HepG2 (cell line): ENCODE results near the gene PSMD1. TPM values are rescaled to one million over a fixed set of nuclear protein-coding genes. Genes with fewer than 3 reads are reported as not detected.

Experiments used
- ASH2L ChIP-seq: fragments of 300-600, 200-600 bp; sonication (generic); IDR thresholded peaks from 2 replicates; pipeline ENCODE4 v1.7.0; 2017; ENCODE audit warnings: low read depth, mild to moderate bottlenecking, moderate library complexity, mixed read lengths, low read length; ENCODE audit not compliant: insufficient read length
- CENPBD1 ChIP-seq: sonication (generic); formaldehyde crosslinking; IDR thresholded peaks from 2 replicates; pipeline ENCODE4 v1.8.0; 2022; ENCODE audit warnings: missing genetic modification reagents, low read depth, mild to moderate bottlenecking, borderline replicate concordance
- CHD2 ChIP-seq: IDR thresholded peaks from 2 replicates; pipeline ENCODE4 v1.6.1; 2011; ENCODE audit warnings: low read depth, low read length, improper control_type of control experiment
- DPF2 ChIP-seq: sonication (generic); formaldehyde crosslinking; IDR thresholded peaks from 2 replicates; pipeline ENCODE4 v1.4.0; 2020; ENCODE audit warnings: mild to moderate bottlenecking, low read depth, missing genetic modification reagents, borderline replicate concordance
- EEA1 ChIP-seq: sonication (generic); formaldehyde crosslinking; IDR thresholded peaks from 2 replicates; pipeline ENCODE4 v1.5.1; 2020; ENCODE audit warnings: mild to moderate bottlenecking, missing genetic modification reagents, borderline replicate concordance
- GFI1 ChIP-seq: sonication (generic); formaldehyde crosslinking; IDR thresholded peaks from 2 replicates; pipeline ENCODE4 v1.5.0; 2020; ENCODE audit warnings: missing genetic modification reagents, mild to moderate bottlenecking, borderline replicate concordance
- PCBP2 ChIP-seq: fragments of 200-400 bp; formaldehyde crosslinking; optimal IDR thresholded peaks from 2 replicates; pipeline ENCODE3; 2018; ENCODE audit warnings: low read length, low read depth; ENCODE audit not compliant: poor library complexity, severe bottlenecking
- TFE3 ChIP-seq: IDR thresholded peaks from 2 replicates; pipeline ENCODE4 v1.6.1; 2016
- ZBTB34 ChIP-seq: sonication (generic); formaldehyde crosslinking; IDR thresholded peaks from 2 replicates; pipeline ENCODE4 v1.8.0; 2022; ENCODE audit warnings: mild to moderate bottlenecking, missing genetic modification reagents
- ZBTB40 ChIP-seq, 2 experiments: fragments of 450-650 bp in 1 of 2; sonication (generic) in 1 of 2; formaldehyde crosslinking in 1 of 2; IDR thresholded peaks; 2 replicates each; pipeline versions ENCODE4 v1.6.1 to v1.8.0; 2016 to 2022; ENCODE audit warnings: antibody characterized with exemption in 1 of 2, mild to moderate bottlenecking in 1 of 2, missing genetic modification reagents in 1 of 2
- ZNF639 ChIP-seq: conservative IDR thresholded peaks from 2 replicates; pipeline ENCODE4 v1.6.1; 2018; ENCODE audit warnings: missing genetic modification reagents
- ZNF792 ChIP-seq: IDR thresholded peaks from 2 replicates; pipeline ENCODE4 v1.6.1; 2016
- polyA plus RNA-seq, 8 experiments: library from polyadenylated mRNA; depleted of rRNA in 3 of 8; stranded (reverse) in 7 of 8; unstranded in 1 of 8; fragments of >200 nt; fragmentation: Illumina TruSeq in 4 of 8; extraction: Trizol in 4 of 8; gene quantifications; 2 replicates each; pipeline versions ENCODE4 v1.2.1 to v1.2.3, GENCODE V29; 2011 to 2016; ENCODE audit warnings: low read depth in 4 of 8, missing spikeins in 1 of 8, mixed read lengths in 1 of 8; ENCODE audit not compliant: insufficient read depth in 1 of 8
- total RNA-seq, 5 experiments: library from RNA; depleted of rRNA; stranded (reverse); fragments of >200 nt; fragmentation: Illumina TruSeq; extraction: Trizol; gene quantifications; 2 replicates each; pipeline ENCODE4 v1.2.3, GENCODE V29; 2016; ENCODE audit warnings: low read depth in 1 of 5

Gene PSMD1
- total and polyA plus RNA-seq, 2 of the 13 experiments (the other 11 are each of a cell fraction or from before 2014, with no cell fraction given) = 136 to 191 TPM

GRCh38 chr2:231052494-231053451 lies 3.9 kb upstream of the PSMD1 start (continued):
- TF ChIP-seq ZBTB40 (IDR thresholded peaks at IDR 0.05) = no peak
- no peak for TF ChIP-seq ZBTB40 (CRISPR knock-in tag; IDR thresholded peaks at IDR 0.05)
- TF ChIP-seq PCBP2 = no peak
- peak; percentile 93 for TF ChIP-seq GFI1
- peak; percentile 70 for TF ChIP-seq ZNF639
- no peak for TF ChIP-seq CENPBD1 (CRISPR knock-in tag)
- TF ChIP-seq EEA1 (CRISPR knock-in tag) = no peak
- peak; percentile 26; the same call in 1 of the 2 replicates for TF ChIP-seq CHD2
- peak; percentile 66; the same call in 1 of the 2 replicates for TF ChIP-seq DPF2 (CRISPR knock-in tag)
- peak; percentile 67; the same call in 1 of the 2 replicates for TF ChIP-seq TFE3 (CRISPR knock-in tag)
- TF ChIP-seq ZNF792 (CRISPR knock-in tag) = peak; percentile 46
- 0 out of 2 replicates have a peak, but pooled peaks have one; percentile 65 for TF ChIP-seq ZBTB34 (CRISPR knock-in tag)
- peak; percentile 78 for TF ChIP-seq ASH2L
